KMS-11 (cell line): ENCODE results near the gene CACNB2.

ENCODE experiments used
- H2AFZ ChIP-seq: fragments of 200-600 bp; sonication (generic); 2 replicates; pipeline ENCODE4 v1.6.1; 2016; ENCODE audit warnings: antibody characterized with exemption, mixed run types, low read depth
- H3K27ac ChIP-seq: fragments of 200-600 bp; sonication (generic); 2 replicates; pipeline ENCODE4 v1.6.1; 2016; ENCODE audit warnings: mild to moderate bottlenecking, mixed run types
- H3K27me3 ChIP-seq: fragments of 200-600 bp; sonication (generic); 2 replicates; pipeline ENCODE4 v1.6.1; 2017; ENCODE audit warnings: mild to moderate bottlenecking, low read depth, mixed run types, moderate library complexity; ENCODE audit not compliant: insufficient read depth
- H3K36me3 ChIP-seq: fragments of 200-600 bp; sonication (generic); 2 replicates; pipeline ENCODE4 v1.6.1; 2017; ENCODE audit warnings: mild to moderate bottlenecking, mixed run types; ENCODE audit not compliant: insufficient read depth
- H3K4me1 ChIP-seq: fragments of 200-600 bp; sonication (generic); 2 replicates; pipeline ENCODE4 v1.6.1; 2016; ENCODE audit warnings: mild to moderate bottlenecking, low read depth, mixed run types; ENCODE audit not compliant: poor library complexity, severe bottlenecking
- H3K4me2 ChIP-seq: fragments of 200-600 bp; sonication (generic); 2 replicates; pipeline ENCODE4 v1.7.0; 2016; ENCODE audit warnings: mild to moderate bottlenecking, mixed run types
- H3K4me3 ChIP-seq: fragments of 200-600 bp; sonication (generic); IDR thresholded peaks from 2 replicates; pipeline ENCODE4 v1.6.1; 2017; ENCODE audit warnings: low read depth, low read length, mixed read lengths; ENCODE audit not compliant: insufficient read depth
- H3K79me2 ChIP-seq: fragments of 200-600 bp; sonication (generic); 2 replicates; pipeline ENCODE4 v1.6.1; 2016; ENCODE audit warnings: low read depth, mixed run types; ENCODE audit not compliant: insufficient read depth
- H3K9ac ChIP-seq: fragments of 200-600 bp; sonication (generic); 2 replicates; pipeline ENCODE4 v1.6.1; 2016; ENCODE audit warnings: mild to moderate bottlenecking, mixed run types
- H4K20me1 ChIP-seq: fragments of 200-600 bp; sonication (generic); 2 replicates; pipeline ENCODE4 v1.6.1; 2016; ENCODE audit warnings: mild to moderate bottlenecking, mixed run types; ENCODE audit not compliant: insufficient read depth
- CTCF ChIP-seq: fragments of 200-600 bp; sonication (generic); conservative IDR thresholded peaks from 2 replicates; pipeline ENCODE4 v1.6.1; 2017; ENCODE audit warnings: low read depth, mild to moderate bottlenecking, antibody characterized with exemption, low read length, moderate library complexity, mixed read lengths

CACNB2 gene

GRCh38 chr10:18501198-18501597 lies 361.0 kb downstream of the CACNB2 start:
- peak overlapping the region; percentile 74 for H3K27ac ChIP-seq
- peak overlapping the region; percentile 33; the same call in 1 of the 2 replicates for H3K9ac ChIP-seq
- H3K4me1 ChIP-seq: peaks cover 47% of the 10 kb centered on the region
- peak overlapping the region; percentile 44 for H2AFZ ChIP-seq
- H4K20me1 ChIP-seq: no peaks in the 10 kb centered on the region
- H3K36me3 ChIP-seq: no peaks in the 10 kb centered on the region
- H3K4me2 ChIP-seq: peak overlapping the region; percentile 52
- H3K4me3 ChIP-seq: no peak overlapping the region
- no peaks in the 10 kb centered on the region for H3K27me3 ChIP-seq
- no peak for TF ChIP-seq CTCF
- H3K79me2 ChIP-seq: no peaks in the 10 kb centered on the region

- Histone ChIP-seq H3K36me3 (no peaks in the 10 kb centered on the region), H3K27ac (peak overlapping the region; percentile 74), H3K9ac (peak overlapping the region; percentile 33; the same call in 1 of the 2 replicates), H3K4me2 (peak overlapping the region; percentile 52), H3K4me1 (peaks cover 47% of the 10 kb centered on the region), H3K79me2 (no peaks in the 10 kb centered on the region), H2AFZ (peak overlapping the region; percentile 44), H3K27me3 (no peaks in the 10 kb centered on the region), H3K4me3 (no peak overlapping the region), H4K20me1 (no peaks in the 10 kb centered on the region)
- no peak for TF ChIP-seq CTCF
These were observed 361.4 kb downstream of the CACNB2 start for GRCh38 chr10:18501629-18502028.

DNA sequence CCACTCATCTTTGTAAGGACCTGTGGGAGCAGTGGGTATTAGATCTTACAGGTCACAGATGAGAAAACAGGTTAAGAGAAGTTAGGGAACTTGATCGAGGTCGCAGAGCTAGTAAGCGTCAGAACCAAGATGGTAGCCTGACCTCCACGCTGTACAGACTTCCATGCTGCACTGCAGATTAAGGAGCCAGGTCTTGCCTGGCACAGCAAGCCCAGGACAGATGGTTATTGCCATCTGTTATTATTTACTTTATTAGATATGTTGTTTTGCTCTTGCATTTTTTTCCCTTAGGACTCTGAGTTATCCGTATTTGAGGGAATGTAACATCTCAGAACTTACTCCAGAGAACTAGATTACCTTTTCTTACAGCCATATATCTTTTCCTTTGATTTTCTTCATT lies 363.9 kb downstream of the CACNB2 start:
- H3K4me3 ChIP-seq: no peak overlapping the region
- H3K4me1 ChIP-seq: peaks cover 47% of the 10 kb centered on the region
- no peak overlapping the region for H2AFZ ChIP-seq
- H3K27ac ChIP-seq: no peak overlapping the region
- no peaks in the 10 kb centered on the region for H3K36me3 ChIP-seq
- no peaks in the 10 kb centered on the region for H4K20me1 ChIP-seq
- no peaks in the 10 kb centered on the region for H3K79me2 ChIP-seq
- no peaks in the 10 kb centered on the region for H3K27me3 ChIP-seq
- H3K4me2 ChIP-seq: no peak overlapping the region
- no peak overlapping the region for H3K9ac ChIP-seq
- TF ChIP-seq CTCF: no peak

- Histone ChIP-seq H3K27ac (no peak overlapping the region), H3K79me2 (no peaks in the 10 kb centered on the region), H3K4me3 (no peak overlapping the region), H3K4me2 (no peak overlapping the region), H4K20me1 (no peaks in the 10 kb centered on the region), H3K9ac (no peak overlapping the region), H3K36me3 (no peaks in the 10 kb centered on the region), H3K27me3 (no peaks in the 10 kb centered on the region), H3K4me1 (peaks cover 35% of the 10 kb centered on the region), H2AFZ (no peak overlapping the region)
- TF ChIP-seq CTCF: no peak
These were observed 365.4 kb downstream of the CACNB2 start for GRCh38 chr10:18505456-18506118.
